Activated naive CD4-positive, alpha-beta T cell treated with anti-CD3 and anti-CD28 coated beads, Interleukin-2, amount 10 ng/mL, durations not matched to agents 7 days and 5 days (primary cell): Measurements from ENCODE around the gene USP50.
"Not testable (repeated sequence)": the region's sequence is repeated elsewhere in the genome, so short reads cannot be mapped to it uniquely, and the experiment has no call there.

Experiments used
- CTCF ChIA-PET: fragments of 350-600 bp; sonication (Branson Sonifier 250); formaldehyde crosslinking; loops from one replicate; lab custom pipeline; 2021; ENCODE audit warnings: antibody characterized with exemption; lab: Charles Lee
- DNase-seq: peaks from one replicate; pipeline ENCODE4 v3.0.0-alpha.2; 2020
- H3K27ac Mint-ChIP-seq: one replicate; pipeline ENCODE4 v1.8.0; 2021; ENCODE audit warnings: mild to moderate bottlenecking, moderate library complexity, mixed read lengths
- H3K27me3 Mint-ChIP-seq: one replicate; pipeline ENCODE4 v1.8.0; 2021; ENCODE audit warnings: mild to moderate bottlenecking, mixed read lengths
- H3K36me3 Mint-ChIP-seq: one replicate; pipeline ENCODE4 v1.8.0; 2021; ENCODE audit warnings: mixed read lengths
- H3K4me1 Mint-ChIP-seq: one replicate; pipeline ENCODE4 v1.8.0; 2021; ENCODE audit warnings: mixed read lengths
- H3K4me3 Mint-ChIP-seq: one replicate; pipeline ENCODE4 v1.8.0; 2021; ENCODE audit warnings: mild to moderate bottlenecking, moderate library complexity, mixed read lengths
- H3K9me3 Mint-ChIP-seq: one replicate; pipeline ENCODE4 v1.8.0; 2021; ENCODE audit warnings: mixed read lengths

Gene USP50

GRCh38 chr15:50543556-50543955 is 2.9 kb downstream of the USP50 start:
- Mint-ChIP-seq H3K27ac (no peak overlapping the region), H3K27me3 (peaks cover 18% of the 10 kb centered on the region), H3K9me3 (no peaks in the 10 kb centered on the region), H3K4me1 (no peaks in the 10 kb centered on the region), H3K4me3 (no peak overlapping the region), H3K36me3 (no peaks in the 10 kb centered on the region)
- DNase-seq: no peak
- CTCF ChIA-PET: interaction anchor here (0.8 kb wide), 1 partner anchor 12 kb away, joined by 3 read pairs; no protein-coding TSS in a partner anchor

DNA sequence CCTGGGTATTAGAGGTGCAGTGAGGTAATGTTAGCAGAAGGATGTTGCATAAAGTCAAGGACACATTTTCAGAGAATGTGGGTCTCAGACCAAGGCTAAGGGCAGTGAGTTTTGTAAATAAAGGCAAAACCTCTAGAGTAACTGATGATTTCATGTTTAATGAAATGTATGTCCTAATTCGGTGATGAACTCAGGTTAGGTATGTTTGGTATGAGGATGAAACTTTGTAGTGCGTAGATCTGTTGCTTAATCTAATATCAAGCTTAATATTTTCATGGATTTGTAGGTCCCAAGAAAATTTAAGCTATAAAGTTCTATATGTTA is 3.6 kb downstream of the USP50 start:
- Mint-ChIP-seq H3K4me3 (no peak overlapping the region), H3K27me3 (peaks cover 18% of the 10 kb centered on the region), H3K9me3 (no peaks in the 10 kb centered on the region), H3K36me3 (no peaks in the 10 kb centered on the region), H3K27ac (no peak overlapping the region), H3K4me1 (no peaks in the 10 kb centered on the region)
- DNase-seq: no peak
- CTCF ChIA-PET: interaction anchor here (0.8 kb wide), 1 partner anchor 11 kb away, joined by 3 read pairs; no protein-coding TSS in a partner anchor

DNA sequence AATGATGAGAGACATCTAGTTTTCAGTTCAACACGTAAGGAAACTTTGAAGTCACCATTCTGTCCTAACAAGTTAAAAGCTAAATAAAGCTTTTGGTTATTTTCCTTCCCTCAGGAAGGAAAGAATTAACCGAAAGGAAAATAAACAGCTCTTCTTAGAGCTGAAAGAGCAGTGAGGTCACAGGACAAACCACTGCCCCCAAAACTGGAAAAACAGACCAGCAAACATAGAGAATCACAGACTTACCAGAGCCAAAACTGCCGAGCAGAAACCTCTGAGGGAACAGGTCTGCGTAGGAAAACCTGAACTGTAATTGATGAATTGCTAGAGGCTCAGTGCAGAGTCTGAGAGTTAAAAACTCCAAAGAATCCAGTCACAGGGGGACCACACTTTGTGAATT is 14.7 kb downstream of the USP50 start:
- H3K9me3 Mint-ChIP-seq: no peaks in the 10 kb centered on the region
- CTCF ChIA-PET: interaction anchor here (1.2 kb wide), 1 partner anchor 11 kb away, joined by 3 read pairs; no protein-coding TSS in a partner anchor
- no peak overlapping the region for H3K4me3 Mint-ChIP-seq
- H3K27ac Mint-ChIP-seq: no peak overlapping the region
- H3K36me3 Mint-ChIP-seq: no peaks in the 10 kb centered on the region
- no peaks in the 10 kb centered on the region for H3K4me1 Mint-ChIP-seq
- H3K27me3 Mint-ChIP-seq: peaks cover 14% of the 10 kb centered on the region
- DNase-seq: no peak

DNA sequence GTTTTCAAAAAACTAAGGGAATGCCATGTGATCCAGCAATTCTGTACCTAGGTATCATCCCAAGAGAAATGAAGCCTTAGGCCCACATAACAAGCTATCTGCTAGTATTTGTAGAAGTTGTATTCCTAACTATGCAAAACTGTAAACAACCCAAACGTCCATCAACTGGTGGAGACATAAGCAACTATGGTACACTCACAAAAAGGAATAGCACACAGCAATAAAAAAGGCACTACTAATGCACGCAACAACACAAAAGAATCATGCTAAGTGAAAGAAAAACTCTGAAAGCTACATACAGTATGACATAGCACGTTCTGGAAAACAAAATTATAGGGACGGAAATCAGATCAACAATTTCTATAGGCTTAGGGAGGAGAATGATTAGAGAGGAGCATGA is 15.3 kb downstream of the USP50 start:
- no peak overlapping the region for H3K27ac Mint-ChIP-seq
- DNase-seq: no peak
- H3K4me3 Mint-ChIP-seq: no peak overlapping the region
- H3K9me3 Mint-ChIP-seq: no peaks in the 10 kb centered on the region
- H3K4me1 Mint-ChIP-seq: no peaks in the 10 kb centered on the region
- no peaks in the 10 kb centered on the region for H3K36me3 Mint-ChIP-seq
- peaks cover 14% of the 10 kb centered on the region for H3K27me3 Mint-ChIP-seq
- CTCF ChIA-PET: interaction anchor here (0.7 to 1.2 kb wide), 2 partner anchors 12 to 134 kb away, joined by 3 to 4 read pairs; no protein-coding TSS in a partner anchor

GRCh38 chr15:50523851-50524251 is 22.6 kb downstream of the USP50 start:
- CTCF ChIA-PET: no interaction called here
- no peak for DNase-seq
- Mint-ChIP-seq H3K9me3 (peaks cover 2% of the 10 kb centered on the region), H3K27me3 (peaks cover 5% of the 10 kb centered on the region), H3K4me1 (no peaks in the 10 kb centered on the region), H3K36me3 (no peaks in the 10 kb centered on the region), H3K27ac (no peak overlapping the region), H3K4me3 (no peak overlapping the region)

DNA sequence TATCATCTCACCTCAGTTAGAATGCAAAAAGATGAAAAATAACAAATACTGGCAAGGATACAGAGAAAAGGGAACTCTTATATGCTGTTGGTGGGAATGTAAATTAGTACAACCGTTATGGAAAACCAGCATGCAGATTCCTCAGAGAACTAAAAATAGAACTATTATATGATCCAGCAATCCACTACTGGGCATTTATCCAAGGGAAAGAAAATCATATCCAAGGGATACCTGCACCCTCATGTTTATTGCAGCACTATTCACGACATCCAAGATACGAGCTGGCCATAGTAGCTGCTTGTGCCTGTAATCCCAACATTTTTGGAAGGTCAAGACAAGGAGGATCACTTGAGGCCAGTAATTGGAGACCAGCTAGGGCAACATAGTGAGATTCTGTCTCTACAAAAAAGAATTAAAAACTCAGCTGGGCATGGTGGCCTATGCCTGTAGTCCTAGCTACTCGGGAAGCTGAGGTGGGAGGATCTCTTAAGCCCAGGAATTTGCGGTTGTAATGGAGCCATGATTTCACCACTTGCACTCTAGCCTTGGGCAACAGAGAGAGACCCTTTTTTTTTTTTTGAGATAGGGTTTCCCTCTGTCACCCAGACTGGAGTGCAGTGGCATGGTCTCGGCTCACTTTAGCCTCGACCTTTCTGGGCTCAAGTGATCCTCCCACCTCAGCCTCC is 26.6 kb downstream of the USP50 start:
- Mint-ChIP-seq H3K9me3 (peaks cover 2% of the 10 kb centered on the region), H3K27me3 (no peaks in the 10 kb centered on the region), H3K27ac (no peak overlapping the region), H3K4me3 (no peak overlapping the region), H3K36me3 (no peaks in the 10 kb centered on the region), H3K4me1 (no peaks in the 10 kb centered on the region)
- CTCF ChIA-PET: no interaction called here
- DNase-seq: no peak

GRCh38 chr15:50513001-50513400 is 33.5 kb downstream of the USP50 start:
- CTCF ChIA-PET: no interaction called here
- Mint-ChIP-seq H3K36me3 (no peaks in the 10 kb centered on the region), H3K27ac (no peak overlapping the region), H3K4me1 (no peaks in the 10 kb centered on the region), H3K27me3 (no peaks in the 10 kb centered on the region), H3K9me3 (no peaks in the 10 kb centered on the region), H3K4me3 (no peak overlapping the region)
- DNase-seq: no peak

GRCh38 chr15:50506121-50506520 is 40.3 kb downstream of the USP50 start:
- Mint-ChIP-seq H3K4me3 (no peak overlapping the region), H3K9me3 (no peaks in the 10 kb centered on the region), H3K4me1 (peaks cover 12% of the 10 kb centered on the region), H3K36me3 (peaks cover 13% of the 10 kb centered on the region), H3K27me3 (no peaks in the 10 kb centered on the region), H3K27ac (no peak overlapping the region)
- no peak for DNase-seq
- CTCF ChIA-PET: no interaction called here

GRCh38 chr15:50505656-50506055 is 40.8 kb downstream of the USP50 start:
- peaks cover 16% of the 10 kb centered on the region for H3K36me3 Mint-ChIP-seq
- H3K27ac Mint-ChIP-seq, H3K4me3 Mint-ChIP-seq, CTCF ChIA-PET, H3K27me3 Mint-ChIP-seq, H3K9me3 Mint-ChIP-seq, DNase-seq: not testable (repeated sequence)
- H3K4me1 Mint-ChIP-seq: peaks cover 12% of the 10 kb centered on the region

GRCh38 chr15:50503144-50503543 is 43.3 kb downstream of the USP50 start:
- DNase-seq: no peak
- H3K36me3 Mint-ChIP-seq: peaks cover 30% of the 10 kb centered on the region
- no peak overlapping the region for H3K27ac Mint-ChIP-seq
- CTCF ChIA-PET: no interaction called here
- H3K4me3 Mint-ChIP-seq: no peak overlapping the region
- no peaks in the 10 kb centered on the region for H3K9me3 Mint-ChIP-seq
- H3K4me1 Mint-ChIP-seq: peaks cover 12% of the 10 kb centered on the region
- no peaks in the 10 kb centered on the region for H3K27me3 Mint-ChIP-seq

DNA sequence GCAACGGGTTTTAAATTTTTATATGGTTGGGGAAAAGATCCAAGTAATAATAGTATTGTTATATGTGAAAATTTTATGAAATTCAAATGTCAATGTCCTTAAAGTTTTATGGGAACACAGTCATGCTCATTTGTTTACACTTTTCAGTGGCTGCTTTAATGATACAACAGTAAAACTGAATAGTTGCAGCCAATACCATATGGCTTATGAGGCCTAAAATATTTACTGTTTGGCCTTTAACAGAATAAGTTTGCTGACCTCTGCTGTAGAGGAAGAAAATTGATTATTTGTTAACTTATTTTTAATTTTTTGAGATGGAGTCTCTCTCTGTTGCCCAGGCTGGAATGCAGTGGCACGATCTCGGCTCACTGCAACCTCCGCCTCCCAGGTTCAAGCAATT is 44.7 kb downstream of the USP50 start:
- DNase-seq: no peak
- Mint-ChIP-seq H3K27ac (no peak overlapping the region), H3K4me3 (no peak overlapping the region), H3K36me3 (peaks cover 34% of the 10 kb centered on the region), H3K9me3 (no peaks in the 10 kb centered on the region), H3K27me3 (no peaks in the 10 kb centered on the region), H3K4me1 (peaks cover 12% of the 10 kb centered on the region)
- CTCF ChIA-PET: no interaction called here

GRCh38 chr15:50500352-50500751 is 46.1 kb downstream of the USP50 start:
- CTCF ChIA-PET: no interaction called here
- no peaks in the 10 kb centered on the region for H3K9me3 Mint-ChIP-seq
- H3K27ac Mint-ChIP-seq: no peak overlapping the region
- peaks cover 12% of the 10 kb centered on the region for H3K4me1 Mint-ChIP-seq
- H3K4me3 Mint-ChIP-seq: no peak overlapping the region
- no peaks in the 10 kb centered on the region for H3K27me3 Mint-ChIP-seq
- peaks cover 41% of the 10 kb centered on the region for H3K36me3 Mint-ChIP-seq
- DNase-seq: no peak

DNA sequence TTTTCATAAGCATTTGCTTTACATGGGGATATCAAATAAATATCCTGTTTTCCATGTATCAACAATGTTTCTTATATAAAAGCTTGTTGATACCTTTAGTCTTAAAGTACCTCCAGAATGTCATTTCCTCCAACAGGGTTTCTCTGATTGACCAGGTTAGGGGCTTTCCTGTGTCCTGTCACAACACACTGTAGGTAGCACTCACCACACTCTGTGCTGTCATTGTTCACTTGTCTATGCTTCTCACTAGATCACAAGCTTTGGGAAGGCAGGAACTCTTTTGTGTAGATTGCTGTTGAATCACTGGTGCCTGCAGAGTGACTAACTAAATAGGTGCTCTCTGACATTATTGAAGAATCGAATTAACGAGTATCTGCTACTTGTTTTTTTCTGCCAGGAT is 49.8 kb downstream of the USP50 start:
- no peak for DNase-seq
- no peak overlapping the region for H3K27ac Mint-ChIP-seq
- no peaks in the 10 kb centered on the region for H3K27me3 Mint-ChIP-seq
- no peaks in the 10 kb centered on the region for H3K9me3 Mint-ChIP-seq
- peaks cover 52% of the 10 kb centered on the region for H3K36me3 Mint-ChIP-seq
- H3K4me3 Mint-ChIP-seq: no peak overlapping the region
- CTCF ChIA-PET: no interaction called here
- no peaks in the 10 kb centered on the region for H3K4me1 Mint-ChIP-seq

- H3K27ac Mint-ChIP-seq, CTCF ChIA-PET, H3K4me1 Mint-ChIP-seq, H3K9me3 Mint-ChIP-seq, H3K4me3 Mint-ChIP-seq, DNase-seq, H3K27me3 Mint-ChIP-seq: not testable (repeated sequence)
- peaks cover 54% of the 10 kb centered on the region for H3K36me3 Mint-ChIP-seq
Observed at GRCh38 chr15:50494547-50494946, 51.9 kb downstream of the USP50 start.

DNA sequence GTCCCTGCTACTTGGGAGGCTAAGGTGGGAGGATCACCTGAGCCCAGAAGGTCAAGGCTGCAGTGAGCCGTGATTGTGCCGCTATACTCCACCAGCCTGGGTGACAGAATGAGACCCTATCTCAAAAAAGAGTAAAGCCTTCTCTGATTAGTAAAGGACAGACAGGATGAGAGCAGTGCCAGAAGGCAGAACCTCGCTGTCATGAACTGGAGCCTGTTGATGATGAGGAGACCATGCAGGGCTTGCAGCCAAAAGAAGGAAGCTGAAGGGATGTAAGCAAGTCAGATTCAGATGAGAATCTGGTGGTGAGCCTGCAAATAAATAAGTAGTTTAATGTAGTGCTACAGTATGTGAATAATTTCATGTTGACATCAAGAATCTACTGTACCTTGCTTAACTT is 52.8 kb downstream of the USP50 start:
- Mint-ChIP-seq H3K4me1 (no peaks in the 10 kb centered on the region), H3K9me3 (no peaks in the 10 kb centered on the region), H3K27ac (no peak overlapping the region), H3K27me3 (no peaks in the 10 kb centered on the region), H3K36me3 (peaks cover 52% of the 10 kb centered on the region), H3K4me3 (no peak overlapping the region)
- DNase-seq: no peak
- CTCF ChIA-PET: no interaction called here
